GF-D8 (cell line): ENCODE measurements around the gene FKBP4.
A peak's percentile ranks its signal among the peaks of the same experiment; 100 is the strongest.

Experiments
- DNase-seq: peaks from one replicate; lab custom pipeline; 2025; lab: John Stamatoyannopoulos, UW

The FKBP4 gene

DNA sequence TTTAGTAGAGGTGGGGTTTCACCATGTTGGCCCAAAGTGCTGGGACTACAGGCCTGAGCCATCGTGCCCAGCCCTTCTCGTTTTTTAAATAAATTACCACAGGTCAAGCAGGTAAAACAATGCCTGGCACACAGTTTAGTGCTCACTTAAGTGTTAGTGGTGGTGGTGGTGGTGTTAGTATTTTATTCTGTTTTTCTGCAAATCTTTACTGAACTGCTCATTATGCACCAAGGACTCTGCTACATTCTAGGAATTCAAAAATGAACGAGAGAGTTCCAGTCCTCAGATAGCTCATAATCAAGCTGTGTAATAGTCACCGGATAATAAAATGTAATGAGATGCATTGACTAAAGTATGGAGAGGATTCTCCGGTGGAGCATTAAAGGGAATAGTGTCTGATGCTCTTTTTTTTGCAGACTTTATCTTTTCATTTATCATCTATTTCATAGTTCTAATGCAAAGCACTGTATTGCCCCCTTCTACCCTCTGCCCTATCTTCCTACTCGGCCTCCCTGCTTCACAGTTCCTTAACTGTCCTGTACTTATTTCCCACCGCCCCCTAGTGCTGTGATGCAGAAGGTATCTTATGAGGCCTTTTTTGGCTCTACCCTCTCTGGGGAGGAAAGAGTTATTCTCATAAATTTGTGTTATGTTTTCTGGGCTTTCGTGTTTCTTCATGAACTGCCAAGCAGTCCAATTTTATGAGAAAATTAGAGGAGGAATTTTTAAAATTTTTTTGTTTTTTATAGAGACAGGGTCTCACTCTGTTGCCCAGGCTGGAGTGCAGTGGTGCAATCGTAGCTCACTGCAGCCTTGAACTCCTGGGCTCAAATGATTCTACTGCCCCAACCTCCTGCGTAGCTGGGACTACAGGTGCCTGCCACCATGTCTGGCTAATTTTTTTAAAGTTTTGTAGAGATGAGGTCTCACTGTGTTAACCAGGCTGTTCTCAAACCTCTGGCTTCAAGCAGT, 18.7 kb downstream of the FKBP4 start:
- DNase-seq = peak; percentile 55

DNA sequence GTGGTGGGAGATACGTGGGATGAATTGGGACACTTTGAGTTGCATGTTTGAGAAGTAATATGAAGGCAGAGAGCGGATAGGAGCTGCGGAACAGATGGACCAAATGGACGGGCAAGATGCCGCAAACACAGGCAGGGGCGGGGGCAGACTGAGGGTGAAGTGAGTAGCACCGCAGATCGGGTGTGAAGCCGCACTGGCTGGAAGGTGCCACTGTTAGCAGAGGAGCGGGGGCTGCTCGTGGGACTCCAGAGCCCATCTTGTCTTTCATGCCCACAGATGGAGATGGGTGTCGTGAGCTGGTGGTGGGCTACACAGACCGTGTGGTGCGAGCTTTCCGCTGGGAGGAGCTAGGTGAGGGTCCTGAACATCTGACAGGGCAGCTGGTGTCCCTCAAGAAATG, 25.0 kb downstream of the FKBP4 start:
- DNase-seq = no peak

- DNase-seq = no peak
Observed at GRCh38 chr12:2820432-2820831, 25.7 kb downstream of the FKBP4 start.

- no peak for DNase-seq
Observed at GRCh38 chr12:2823483-2823882, 28.7 kb downstream of the FKBP4 start.

- no peak for DNase-seq
Observed at GRCh38 chr12:2824541-2824940, 29.8 kb downstream of the FKBP4 start.

- DNase-seq = no peak
Observed at GRCh38 chr12:2825132-2825531, 30.4 kb downstream of the FKBP4 start.

DNA sequence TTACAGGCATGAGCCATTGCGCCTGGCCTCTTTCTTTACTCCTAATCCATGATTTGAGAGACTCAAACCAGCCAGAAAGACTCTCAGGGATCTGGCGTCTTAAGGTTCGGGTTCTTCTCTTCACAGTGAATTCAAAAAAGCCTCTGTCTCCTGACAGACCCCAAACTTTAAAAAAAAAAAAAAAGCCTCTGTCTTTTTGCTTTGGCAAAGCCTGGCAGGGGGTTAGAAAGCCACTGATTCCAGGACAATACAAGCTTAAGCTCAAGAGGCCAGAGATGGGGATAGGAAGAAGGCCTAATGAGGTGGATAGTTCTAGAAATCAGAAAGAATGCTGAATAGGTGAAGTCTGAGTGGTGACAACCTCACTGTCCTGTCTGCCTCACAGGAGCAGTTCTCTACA, 31.3 kb downstream of the FKBP4 start:
- DNase-seq = no peak

DNA sequence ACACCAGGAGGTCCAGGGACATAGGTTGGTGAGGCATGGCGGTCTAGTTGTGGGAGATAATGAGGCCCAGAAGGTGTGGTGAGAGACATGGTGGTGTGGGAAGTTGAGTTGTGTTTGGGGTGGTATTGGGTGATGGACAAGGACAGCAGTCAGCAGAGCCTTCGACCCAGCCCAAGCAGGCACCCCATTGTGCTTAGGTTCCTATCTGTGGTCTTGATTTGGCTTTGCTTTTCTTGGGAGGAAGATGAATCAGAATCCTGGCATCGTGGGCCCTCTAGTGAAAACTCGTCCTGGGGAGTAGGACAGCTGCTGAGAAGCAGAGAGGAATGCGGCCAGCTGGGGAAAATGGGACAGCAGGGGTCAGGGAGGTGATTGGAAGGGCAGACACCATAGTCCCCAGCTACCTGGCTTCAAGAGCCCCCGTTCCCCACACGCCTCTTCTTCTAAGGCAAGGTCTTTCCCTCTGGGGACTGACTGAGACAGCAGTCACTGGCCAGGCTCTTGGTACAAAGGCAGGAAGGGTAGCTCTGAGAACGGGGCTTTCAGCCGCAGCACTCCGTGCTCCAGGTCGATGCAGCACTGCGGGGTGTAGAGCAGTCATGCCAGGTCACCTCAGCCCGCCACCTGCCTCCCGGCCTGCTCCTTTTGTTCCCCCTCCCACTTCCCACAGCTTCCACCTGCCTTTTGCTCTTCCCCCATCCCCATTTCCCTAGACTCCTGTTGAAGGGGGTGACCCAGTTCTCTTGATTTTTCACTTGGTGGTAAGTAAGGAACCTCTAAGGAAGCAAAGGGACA, 32.1 kb downstream of the FKBP4 start:
- DNase-seq = no peak

GRCh38 chr12:2829275-2829674, 34.5 kb downstream of the FKBP4 start:
- DNase-seq = no peak

DNA sequence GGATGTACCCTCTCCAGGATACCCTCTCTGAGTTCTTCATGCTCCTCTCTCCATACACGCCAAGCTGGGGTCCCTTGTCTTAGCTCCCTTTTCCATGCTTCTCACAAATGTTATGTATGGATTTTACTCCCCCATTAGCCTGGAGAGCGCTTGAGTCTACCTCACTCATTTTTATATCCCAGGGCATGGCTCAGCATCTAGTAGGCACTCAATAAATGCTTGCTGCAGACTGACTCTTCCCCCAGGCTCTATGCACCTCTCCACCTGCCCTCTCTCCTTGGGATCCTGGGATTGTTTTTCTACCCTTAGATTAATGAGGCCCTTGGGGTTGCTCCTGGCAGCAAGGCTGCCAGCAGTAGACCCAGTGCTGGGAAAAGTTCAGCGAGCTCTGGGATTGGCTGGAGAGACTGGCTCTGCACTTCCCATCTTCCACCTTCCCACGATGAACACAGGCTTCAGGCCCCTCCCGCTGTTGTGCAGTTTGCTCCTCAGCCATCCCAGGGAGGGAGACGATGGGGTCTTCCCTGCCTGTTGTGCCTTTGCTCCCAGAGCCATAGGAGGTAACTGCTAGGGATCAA, 37.9 kb downstream of the FKBP4 start:
- DNase-seq = no peak

GRCh38 chr12:2833327-2833726, 38.6 kb downstream of the FKBP4 start:
- no peak for DNase-seq

DNA sequence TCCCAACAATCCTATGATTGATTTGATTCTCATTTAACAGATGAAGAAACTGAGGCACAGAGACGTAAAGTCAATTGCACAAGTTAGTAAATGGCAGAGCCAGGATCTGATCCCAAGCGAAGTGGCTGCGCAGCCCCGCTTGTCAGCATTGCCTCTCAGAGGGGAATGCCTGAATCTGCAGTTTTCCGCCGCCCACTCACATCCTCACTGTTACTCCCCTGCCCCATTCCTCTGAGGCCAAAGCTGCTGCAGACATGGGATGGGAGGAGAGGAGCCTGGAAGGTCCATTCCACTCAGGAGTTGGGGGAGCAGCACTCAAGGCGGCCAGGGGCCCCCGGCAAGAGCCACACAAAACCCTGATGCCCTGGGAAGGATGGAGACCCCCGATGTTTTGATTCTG, 39.0 kb downstream of the FKBP4 start:
- no peak for DNase-seq

DNA sequence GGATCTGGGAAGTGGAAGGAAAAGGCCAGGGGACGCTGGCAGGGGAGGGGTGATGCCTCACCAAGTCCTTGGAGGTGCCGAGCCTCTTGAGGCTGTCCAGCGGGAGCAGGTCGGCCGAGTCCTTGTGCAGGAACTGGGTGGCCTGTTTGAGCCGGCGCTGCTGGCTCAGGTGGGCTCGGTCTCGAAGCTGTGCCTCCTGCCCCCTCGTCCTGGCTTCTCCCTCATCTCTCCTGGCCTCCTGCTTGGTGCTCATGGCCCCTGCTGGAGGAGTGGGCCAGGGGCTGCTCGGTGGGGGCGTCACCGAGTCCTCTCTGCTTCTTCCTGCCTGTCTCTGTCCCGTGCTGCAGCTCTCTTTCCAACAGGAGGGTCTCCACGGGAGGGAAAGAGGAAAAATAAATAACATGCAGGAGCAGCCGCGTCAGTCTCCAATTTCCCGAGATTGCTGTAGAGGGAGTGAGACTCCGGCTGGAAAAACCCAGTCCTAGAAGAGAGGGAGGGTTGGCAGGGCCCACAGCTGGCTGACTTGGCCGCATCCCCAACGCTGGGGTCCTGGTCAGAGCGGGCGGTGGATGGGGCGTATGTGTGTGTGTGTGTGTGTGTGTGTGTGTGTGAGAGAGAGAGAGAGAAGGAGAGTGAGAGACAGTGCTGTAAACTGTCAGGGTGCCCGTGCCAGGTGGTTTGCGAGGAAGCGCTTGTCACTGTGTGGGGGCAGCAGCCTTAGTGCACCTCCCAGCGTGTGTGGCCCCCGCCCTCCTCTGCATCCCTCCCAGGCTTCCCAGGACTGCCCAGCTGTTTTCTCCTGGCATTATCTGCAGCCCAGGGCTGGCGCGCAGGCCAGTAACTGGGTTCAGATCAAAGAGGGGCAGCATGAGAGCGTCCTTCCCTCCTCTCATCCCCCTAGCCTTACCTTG, 40.1 kb downstream of the FKBP4 start, which contains the start of gene NRIP2:
Gene NRIP2 (minus strand): TSS at position 455 of the 911 bp plus-strand sequence. CDS start 52 bp downstream, at position 403.
- no peak for DNase-seq

DNA sequence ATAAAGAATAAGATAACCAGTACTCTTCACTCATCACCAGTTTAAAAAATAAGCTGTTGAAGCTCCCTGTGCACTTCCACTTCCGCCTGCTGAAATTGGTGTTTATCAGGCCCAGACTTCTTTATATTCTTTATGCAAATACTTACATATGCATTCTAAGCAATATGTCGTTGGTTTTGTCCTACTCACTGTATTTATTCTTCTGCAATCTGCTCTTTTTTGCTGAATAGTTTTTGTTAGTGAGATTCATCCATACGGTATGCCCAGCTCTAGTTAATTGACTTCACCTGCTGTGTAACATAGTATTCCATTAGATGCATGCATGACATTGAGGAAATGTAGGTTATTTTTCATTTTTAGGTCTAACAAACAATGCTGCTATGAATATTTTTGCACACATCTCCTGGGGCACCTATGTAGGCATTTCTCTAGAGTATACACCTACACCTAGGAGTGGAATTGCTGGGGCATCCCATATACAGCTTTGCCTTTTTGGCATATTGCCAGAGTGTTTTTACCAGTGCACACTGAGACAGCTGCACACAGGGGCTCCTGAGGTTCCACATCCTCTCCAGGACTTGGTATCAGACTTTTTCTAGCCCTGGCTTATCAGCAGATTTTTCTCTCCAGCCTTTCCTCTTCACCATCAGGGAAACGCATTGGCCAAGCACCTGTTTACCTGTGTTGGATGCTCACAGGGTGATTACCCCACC, 41.1 kb downstream of the FKBP4 start:
- DNase-seq = no peak

DNA sequence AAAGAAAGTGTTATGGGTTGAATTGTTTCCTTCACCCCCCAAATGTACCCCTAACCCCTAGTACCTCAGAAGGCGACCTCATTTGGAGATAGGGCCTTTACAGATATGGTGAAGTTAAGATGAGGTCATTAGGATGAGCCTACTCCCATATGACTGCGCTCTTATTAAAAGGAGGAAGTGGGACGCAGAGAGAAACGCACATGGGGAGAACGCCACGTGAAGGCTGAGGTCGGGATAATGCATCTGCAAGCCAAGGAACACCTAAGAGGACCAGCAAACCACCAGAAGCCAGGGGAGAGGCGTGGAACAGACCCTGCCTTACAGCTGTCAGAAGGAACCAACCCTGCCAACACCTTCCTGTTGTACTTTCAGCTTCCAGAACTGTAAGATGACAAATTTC, 41.8 kb downstream of the FKBP4 start:
- peak; percentile 27 for DNase-seq

GRCh38 chr12:2841056-2841650, 46.4 kb downstream of the FKBP4 start:
- DNase-seq = no peak

DNA sequence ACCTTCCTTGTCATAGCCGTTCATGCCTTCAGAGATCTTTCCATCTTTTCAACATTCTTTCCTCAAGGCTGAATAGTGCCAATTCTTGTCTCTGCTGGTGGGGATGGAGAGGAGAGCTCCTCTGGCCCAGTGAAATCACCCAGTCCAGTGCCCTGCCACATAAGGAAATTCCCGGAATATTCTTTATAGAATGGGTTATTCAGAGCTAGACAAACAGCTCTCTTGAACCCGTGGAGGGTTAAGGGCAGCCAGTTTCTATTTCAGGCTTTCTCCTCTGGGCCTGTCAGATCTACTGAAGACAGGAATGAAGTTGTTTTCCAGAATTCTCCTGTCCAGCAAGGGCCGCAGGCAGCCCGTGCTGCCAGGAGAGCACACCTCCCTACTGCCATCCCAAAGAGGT, 48.2 kb downstream of the FKBP4 start:
- DNase-seq = no peak

DNA sequence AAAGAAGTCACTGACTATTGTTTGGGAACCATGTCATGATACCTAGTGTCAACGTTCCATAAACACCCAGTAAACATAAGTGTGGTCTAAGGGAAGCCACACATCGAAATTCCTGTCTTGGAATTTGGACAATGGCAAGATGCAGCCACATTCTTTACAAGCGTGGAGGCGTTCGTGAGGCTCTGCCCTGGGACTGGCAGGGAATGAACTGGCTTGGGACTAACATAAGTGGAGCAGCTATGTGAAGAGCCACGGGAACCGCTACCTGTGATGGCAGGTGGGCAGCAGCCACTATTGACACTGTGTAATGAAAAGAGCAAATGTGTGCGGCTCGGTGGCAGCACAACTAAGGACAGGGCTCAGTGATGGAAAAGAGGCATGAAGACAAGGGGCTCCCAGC, 50.0 kb downstream of the FKBP4 start:
- DNase-seq = no peak

- DNase-seq = no peak
Observed at GRCh38 chr12:2845280-2845679, 50.5 kb downstream of the FKBP4 start.

DNA sequence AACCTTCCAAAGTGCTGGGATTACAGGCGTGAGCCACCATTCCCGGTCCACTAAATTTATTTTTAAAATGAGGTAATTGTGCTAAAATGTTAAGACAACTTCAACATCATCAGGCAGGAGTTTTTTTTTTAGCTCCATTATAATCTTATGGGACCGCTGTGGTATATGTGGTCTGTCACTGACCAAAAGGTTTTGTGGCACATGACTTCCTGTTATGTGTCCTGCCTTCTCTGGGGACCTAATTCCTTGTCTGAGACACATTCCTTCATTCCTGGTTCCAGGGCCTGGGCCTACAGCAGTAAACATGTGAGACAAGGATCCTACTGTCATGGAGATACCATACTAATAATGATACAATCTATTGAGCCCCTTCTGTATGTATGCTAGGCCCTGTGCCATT, 57.2 kb downstream of the FKBP4 start:
- no peak for DNase-seq
